Activated CD4-positive, CD25-positive, alpha-beta regulatory T cell treated with anti-CD3 and anti-CD28 coated beads, Interleukin-2, amount 50 U/mL, for 72 hours (primary cell): ENCODE results near the gene SPINT4.
"Not testable (repeated sequence)": the region's sequence is repeated elsewhere in the genome, so short reads cannot be mapped to it uniquely, and the experiment has no call there.

Experiments
- DNase-seq: peaks from one replicate; pipeline ENCODE4 v3.0.0; 2021

The SPINT4 gene

DNA sequence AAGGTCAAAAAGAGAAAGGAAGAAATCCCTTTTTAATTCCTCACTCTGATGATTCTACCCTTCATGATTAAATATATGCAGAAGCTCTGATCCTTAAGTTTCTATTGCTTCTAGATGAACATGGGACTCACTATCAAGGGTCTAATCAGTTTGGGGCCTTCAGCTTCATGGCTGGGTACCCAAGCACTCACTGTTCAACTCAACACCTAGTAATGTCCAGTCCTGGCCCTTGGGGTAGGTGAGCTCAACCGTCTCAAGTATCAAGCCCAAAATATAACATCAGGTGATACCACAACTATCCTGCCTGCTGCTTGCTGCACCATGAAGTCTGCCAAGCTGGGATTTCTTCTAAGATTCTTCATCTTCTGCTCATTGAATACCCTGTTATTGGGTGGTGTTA, at the start of gene SPINT4:
TSS of gene SPINT4 (plus strand) at position 301 of the 400 bp plus-strand sequence. CDS start at position 322, 21 bp downstream.
- DNase-seq: no peak

DNA sequence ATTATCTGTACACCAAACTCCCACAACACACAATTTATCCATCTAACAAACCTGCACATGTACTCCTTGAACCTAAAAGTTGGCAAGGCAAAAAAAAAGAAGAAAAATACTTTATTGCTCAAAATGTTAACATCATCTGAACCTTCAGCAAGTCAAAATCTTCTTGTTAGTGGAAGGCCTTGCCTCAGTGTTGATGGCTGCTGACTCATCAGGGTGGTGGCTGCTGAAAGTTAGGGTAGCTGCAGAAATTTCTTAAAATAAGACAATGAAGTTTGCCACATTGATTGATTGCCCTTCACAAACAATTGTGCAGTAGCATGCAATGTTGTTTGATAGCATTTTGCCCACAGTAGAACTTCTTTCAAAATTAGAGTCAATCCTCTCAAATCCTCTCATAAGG, 49.4 kb upstream of the SPINT4 start:
- DNase-seq: no peak

DNA sequence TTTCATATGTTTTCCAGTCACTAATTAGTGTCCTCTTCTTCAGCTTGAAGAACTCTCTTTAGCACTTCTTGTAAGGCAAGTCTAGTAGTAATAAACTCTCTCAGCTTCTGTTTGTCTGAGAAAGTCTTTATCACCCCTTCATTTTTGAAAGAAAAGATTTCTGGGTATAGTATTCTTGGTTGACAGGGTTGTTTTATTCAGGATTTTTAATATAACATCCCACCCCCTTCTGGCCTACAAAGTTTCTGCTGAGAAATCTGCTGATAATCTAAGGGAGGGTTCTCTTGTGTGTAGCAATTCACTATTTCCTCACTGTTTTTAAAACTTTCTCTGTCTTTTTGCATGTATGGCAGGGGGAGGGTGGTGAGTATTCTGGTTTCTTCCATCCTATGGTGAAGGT, 42.5 kb upstream of the SPINT4 start:
- no peak for DNase-seq

DNA sequence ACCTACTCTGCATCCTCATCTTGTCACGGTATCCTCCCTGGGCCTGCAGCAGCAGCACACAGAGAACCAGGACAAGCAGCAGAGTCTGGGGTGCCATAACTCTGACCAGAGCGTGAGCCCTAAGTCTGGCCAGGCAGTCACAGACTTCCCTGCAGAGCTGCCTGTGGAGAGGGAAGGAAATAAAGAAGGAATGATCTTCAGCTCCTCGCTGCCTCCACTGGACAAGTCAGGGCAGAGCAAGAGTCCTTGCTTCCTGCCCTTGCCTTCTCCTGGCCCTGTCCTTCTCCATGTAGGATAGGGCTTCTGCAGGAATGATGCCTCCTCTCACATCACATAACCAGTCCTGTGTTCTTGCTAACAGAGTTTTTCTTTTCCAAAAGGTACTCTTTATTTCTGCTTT, 36.3 kb upstream of the SPINT4 start:
- DNase-seq: no peak

DNA sequence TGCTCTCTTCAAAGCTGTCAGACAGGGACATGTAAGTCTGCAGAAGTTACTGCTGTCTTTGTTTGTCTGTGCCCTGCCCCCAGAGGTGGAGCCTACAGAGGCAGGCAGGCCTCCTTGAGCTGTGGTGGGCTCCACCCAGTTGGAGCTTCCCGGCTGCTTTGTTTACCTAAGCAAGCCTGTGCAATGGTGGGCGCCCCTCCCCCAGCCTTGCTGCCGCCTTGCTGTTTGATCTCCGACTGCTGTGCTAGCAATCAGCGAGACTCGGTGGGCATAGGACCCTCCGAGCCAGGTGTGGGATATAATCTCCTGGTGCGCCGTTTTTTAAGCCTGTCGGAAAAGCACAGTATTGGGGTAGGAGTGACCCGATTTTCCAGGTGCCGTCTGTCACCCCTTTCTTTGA, 28.8 kb upstream of the SPINT4 start:
- DNase-seq: not testable (repeated sequence)

DNA sequence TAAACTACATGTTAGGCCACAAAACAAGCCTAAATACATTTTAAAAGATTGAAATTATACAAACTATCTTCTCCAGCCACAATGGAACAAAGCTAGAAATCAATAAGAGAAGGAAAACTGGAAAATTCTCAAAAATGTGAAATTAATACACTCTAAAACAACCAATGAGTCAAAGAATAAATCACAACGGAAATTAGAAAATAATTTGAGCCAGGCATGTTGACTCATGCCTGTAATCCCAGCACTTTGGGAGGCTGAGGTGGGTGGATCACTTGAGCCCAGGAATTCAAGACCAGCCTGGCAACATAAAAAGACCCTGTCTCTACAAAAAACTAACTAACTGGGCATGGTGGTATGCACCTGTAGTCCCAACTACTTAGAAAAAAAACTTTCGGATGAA, 26.7 kb upstream of the SPINT4 start:
- no peak for DNase-seq

DNA sequence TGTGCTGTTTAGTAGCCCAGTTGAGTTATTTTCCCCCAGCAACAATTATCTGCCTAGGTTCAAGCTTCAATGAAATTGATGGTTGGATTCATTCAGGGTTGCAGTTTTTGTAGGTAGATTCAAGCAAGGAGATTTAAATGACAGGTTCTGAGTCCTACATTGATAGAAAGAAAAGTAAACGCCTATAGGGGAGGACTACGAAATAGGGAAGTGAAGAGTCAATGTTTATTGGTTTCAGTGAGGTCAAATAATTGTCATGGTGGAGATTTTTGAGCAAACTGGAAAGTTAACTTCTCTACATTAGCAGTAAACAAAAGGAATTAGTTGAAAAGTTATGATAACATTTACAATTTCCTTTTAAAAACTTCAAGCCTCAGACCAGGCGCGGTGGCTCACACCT, 21.0 kb upstream of the SPINT4 start:
- DNase-seq: no peak

DNA sequence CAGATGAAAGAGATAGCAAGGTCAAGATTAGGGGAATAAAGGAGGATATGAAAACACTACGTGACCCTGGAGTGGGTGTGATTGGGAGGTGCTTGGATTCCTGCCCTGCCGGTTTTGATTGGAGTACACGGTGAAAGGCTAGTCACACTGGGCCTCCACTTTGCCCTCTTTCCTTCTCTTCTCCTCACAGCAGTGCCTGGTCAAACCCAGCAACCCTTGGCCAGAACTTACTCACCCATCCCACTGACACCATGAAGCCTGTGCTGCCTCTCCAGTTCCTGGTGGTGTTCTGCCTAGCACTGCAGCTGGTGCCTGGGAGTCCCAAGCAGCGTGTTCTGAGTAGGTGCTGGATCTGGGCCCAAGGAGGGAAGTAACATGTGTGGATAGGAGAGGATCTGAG, 20.3 kb upstream of the SPINT4 start, which contains the start of gene WFDC13:
TSS of gene WFDC13 (plus strand) at position 166 of the 400 bp plus-strand sequence. CDS start at position 252, 86 bp downstream.
- no peak for DNase-seq

DNA sequence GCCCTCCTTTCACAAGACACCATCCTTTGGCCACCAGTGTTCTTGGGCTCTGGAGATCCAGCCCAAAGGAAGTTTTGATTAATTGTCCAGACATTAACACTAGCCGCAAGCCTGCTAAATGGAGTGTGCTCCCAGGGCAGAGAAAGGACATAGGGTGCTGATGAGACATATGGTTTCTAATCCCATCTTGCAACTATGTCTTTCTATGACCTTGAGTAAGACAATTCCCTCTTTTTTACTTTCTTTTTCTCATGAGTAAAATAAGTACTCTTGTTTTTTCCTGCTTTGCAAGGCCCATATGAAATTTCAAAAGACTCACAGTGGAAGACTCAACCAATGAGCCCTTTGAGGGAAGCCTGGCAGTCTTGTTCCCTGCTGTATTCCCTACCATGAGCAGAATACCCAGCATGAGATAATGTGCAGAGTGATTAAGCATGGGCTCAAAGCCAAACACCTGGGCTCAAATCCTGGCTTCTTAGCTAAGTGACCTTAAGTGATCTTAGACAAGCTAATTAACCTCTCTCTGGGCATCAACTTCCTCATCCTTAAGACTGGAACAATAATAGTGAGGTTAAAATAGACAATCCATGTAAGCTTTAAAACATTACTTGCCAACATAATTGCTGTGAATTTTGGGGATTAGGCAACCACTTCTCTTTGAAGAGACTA, 17.0 kb upstream of the SPINT4 start, which contains the start of gene WFDC10B:
TSS of gene WFDC10B (minus strand) at position 51 of the 669 bp plus-strand sequence. CDS start 19,027 bp downstream, outside the sequence.
- DNase-seq: no peak

DNA sequence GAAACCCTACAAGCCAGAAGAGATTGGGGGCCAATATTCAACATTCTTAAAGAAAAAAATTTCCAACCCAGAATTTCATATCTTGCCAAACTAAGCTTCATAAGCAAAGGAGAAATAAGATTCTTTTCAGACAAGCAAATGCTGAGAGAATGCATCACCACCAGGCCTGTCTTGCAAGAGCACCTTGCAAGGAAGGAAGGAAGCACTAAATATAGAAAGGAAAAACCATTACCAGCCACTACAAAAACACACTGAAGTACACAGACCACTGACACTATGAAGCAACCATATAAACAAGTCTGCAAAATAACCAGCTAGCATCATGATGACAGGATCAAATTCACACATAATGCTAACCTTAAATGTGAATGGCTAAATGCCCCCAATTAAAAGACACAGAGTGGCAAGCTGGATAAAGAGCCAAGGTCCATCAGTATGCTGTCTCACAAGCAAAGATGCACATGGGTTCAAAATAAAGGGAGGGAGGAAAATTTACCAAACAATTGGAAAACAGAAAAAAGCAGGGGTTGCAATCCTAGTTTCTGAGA, 5.9 kb upstream of the SPINT4 start:
- DNase-seq: not testable (repeated sequence)

DNA sequence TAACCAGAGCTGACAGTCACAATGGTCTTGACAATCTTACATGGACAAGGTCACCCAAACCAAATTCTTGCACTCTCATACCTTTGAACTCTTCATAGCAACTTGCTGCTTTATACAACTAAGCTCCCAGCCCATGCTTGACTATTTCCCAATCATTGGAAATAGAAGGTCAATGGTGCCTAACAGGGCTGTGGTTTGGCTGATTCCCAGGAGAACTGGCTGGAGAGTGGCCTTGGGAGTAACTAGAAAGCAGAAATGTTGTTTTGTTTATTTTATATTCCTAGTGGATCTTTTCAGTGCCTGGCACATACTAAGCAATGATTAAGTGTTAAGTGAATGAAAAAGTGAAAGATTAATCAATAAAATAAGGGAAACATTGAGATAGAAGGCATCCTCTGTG, 3.0 kb downstream of the SPINT4 start:
- no peak for DNase-seq

DNA sequence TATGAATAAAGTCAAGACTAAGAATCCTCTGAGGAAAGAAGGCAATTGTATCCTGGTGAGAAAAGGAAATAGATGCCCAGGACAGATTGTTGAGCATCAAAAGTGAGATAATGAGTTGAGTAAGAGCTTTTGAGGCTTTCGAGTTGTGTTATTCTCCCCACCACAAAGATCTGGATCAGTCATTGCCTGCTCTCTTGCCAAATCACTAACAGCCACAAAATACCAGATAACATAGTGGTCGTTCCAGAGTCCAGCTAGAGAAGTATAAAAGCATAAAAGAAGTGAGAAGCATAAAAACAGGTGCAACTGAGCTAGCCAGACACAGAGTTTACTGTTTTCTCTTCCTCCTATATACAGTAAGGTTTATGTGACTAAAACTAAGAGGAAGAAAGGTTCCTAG, 4.9 kb downstream of the SPINT4 start:
- no peak for DNase-seq

DNA sequence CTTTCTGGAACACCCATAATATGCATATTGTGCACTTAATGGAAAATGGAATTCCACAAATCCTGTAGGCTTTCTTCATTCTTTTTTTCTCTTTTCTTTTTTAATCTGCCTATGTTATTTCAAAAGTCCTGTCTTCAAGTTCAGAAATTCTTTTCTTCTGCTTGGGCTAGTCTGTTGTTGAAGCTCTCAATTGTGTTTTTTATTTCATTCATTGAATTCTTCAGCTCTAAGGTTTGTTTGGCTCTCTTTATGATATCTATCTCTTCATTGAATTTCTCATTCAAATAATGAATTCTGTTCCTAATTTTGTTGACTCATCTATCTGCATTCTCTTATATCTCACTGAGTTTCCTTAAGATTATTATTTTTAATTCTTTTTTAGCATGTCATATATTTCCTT, 10.1 kb downstream of the SPINT4 start:
- no peak for DNase-seq

DNA sequence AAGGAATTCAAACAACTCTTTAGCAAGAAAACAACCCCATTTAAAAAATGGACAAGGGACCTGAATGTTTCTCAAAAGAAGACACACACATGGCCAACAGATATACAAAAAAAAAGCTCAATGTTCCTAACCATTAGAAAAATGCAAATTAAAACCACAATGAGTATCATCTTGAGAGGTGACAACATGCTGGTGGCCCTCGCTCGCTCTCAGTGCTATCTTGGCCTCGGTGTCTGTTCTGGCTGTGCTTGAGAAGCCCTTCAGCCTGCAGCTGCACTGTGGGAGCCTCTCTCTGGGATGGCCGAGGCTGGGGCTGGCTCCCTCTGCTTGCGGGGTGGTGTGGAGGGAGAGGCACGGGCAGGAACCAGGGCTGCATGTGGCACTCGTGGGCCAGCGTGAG, 13.4 kb downstream of the SPINT4 start:
- no peak for DNase-seq

DNA sequence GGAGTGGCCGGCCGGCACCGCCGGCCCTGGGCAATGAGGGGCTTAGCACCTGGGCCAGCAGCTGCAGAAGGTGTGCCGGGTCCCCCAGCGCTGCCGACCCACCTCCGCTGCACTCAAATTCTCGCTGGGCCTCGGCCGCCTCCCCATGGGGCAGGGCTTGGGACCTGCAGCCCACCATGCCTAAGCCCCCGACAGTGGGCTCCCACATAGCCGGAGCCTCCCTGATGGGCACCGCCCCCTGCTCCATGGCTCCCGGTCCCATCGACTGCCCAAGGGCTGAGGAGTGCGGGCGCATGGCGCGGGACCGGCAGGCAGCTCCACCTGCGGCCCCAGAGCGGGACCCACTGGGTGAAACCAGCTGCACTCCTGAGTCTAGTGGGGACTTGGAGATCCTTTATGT, 13.8 kb downstream of the SPINT4 start:
- DNase-seq: no peak

DNA sequence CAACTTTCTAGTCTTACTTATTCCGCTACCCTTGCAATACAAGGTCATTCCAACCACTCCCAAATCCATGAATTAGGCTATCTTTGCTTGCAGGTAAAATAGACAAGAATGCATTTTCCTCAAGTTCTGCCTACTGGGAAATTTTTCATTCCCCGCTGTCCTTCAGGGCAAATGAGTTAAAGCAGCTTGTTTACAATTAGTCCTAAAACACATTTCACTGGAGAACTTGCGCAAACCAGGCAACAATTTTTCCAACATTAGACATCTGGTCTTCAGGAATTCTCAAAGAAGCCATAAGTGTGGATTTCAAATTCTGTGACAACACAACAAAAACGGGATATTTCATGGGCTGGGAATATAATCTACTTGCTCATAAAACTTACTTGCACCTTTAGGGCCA, 20.4 kb downstream of the SPINT4 start:
- no peak for DNase-seq

DNA sequence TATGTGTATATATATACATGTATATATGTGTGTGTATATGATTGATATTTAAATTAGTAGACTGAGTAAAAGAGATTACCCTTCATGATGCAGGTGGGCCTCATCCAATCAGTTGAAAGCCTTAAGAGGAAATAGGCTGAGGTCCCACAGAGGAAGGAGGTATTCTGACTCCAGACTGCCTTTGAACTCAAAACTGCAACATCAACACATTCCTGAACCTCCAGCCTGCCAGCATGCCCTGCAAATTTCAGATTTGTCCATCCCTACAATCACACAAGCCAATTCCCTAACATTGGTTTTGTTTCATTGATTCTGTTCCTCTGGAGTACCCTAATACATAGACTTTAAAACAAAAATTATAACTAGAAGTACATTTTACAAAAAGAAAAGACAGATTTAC, 22.9 kb downstream of the SPINT4 start:
- no peak for DNase-seq

DNA sequence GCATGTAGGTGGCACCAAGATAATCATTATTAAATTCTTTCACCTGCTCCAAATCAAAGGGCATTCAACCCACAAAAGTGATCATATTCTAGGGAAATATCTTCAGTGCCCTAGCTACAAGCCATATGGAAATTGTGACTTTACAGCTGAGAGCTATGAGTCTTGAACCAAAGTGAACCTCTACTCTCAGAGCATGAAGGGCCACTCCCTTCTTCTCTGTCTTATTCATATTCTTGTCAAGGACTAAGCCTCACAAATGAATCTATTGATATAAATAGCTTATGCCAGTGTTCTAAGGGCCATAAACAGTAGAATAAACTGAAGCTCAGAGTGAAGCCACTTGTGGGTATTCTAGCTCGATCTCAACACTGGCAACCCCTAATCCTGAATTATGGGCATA, 29.6 kb downstream of the SPINT4 start:
- DNase-seq: no peak

DNA sequence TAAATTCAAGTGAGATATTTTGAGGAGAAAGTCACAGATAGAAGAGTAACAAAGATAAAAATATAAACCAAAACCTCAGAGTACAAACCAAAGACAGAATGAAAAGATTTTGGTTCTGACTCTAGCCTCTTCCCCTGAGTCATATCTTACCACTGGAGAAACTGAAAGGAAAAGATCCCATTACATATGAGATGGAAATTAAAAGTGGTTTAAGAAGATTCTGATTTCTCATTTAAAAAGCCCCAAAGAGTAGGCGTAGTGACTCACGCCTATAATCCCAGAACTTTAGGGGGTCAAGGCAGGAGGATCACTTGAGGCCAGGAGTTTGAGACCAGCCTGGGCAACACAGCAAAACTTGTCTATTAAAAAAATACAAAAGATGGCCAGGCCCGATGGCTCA, 30.6 kb downstream of the SPINT4 start:
- DNase-seq: no peak

DNA sequence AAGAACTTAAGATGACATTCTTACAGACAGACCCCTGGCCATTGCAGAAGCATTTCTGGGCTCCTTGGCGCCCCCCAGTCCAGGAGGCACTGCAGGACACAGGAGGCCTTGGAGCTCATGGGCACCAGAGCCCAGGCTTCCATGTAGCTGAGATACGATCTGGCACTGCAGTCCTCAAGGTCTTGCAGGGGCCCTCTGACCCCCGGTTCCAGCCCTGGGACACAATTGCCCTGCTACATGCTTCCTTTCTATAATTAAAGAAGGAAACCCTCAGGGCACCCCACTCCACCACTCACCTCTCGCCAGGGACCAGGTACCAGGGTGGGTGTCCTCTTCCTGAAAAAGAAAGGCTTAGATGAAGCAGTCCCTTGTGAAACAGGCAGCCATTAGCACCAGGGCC, 35.9 kb downstream of the SPINT4 start:
- DNase-seq: no peak

DNA sequence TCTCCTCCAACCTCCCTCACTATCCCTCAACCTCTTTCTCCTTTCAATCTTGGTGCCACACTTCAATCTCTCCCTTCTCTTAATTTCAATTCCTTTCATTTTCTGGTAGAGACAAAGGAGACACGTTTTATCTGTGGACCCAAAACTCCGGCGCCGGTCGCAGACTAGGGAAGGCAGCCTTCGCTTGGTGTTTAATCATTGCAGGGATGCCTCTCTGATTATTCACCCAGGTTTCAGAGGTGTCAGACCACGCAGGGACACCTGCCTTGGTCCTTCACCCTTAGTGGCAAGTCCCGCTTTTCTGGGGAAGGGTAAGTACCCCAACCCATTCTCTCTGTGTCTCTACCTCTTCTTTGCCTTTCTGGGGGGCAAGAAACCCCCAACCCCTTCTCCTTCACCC, 37.8 kb downstream of the SPINT4 start:
- DNase-seq: not testable (repeated sequence)

DNA sequence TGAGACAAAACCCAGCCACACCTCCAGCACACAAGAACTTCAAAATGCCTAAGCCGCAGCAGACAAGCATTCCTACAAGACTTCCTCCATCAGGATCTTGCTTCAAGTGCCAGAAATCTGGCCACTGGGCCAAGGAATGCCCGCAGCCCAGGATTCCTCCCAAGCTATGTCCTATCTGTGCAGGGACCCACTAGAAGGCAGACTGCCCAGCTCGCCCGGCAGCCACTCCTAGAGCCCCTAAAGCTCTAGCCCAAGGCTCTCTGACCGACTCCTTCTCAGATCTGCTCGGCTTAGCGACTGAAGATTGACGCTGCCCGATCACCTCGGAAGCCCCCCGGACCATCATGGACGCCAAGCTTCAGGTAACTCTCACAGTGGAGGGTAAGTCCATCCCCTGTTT, 39.8 kb downstream of the SPINT4 start:
- DNase-seq: not testable (repeated sequence)

DNA sequence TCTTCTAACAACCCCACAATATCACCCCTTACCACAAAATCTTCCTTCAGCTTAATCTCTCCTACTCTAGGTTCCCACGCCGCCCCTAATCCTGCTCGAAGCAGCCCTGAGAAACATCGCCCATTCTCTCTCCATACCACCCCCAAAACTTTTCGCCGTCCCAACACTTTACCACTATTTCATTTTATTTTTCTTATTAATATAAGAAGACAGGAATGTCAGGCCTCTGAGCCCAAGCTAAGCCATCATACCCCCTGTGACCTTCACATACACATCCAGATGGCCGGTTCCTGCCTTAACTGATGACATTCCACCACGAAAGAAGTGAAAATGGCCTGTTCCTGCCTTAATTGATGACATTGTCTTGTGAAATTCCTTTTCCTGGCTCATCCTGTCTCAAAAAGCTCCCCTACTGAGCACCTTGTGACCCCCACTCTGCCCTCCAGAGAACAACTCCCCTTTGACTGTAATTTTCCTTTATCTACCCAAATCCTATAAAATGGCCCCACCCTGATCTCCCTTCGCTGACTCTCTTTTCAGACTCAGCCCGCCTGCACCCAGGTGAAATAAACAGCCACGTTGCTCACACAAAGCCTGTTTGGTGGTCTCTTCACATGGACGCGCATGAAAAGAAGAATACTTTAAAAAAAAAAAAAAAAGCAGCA, 42.6 kb downstream of the SPINT4 start:
- not testable (repeated sequence) for DNase-seq

DNA sequence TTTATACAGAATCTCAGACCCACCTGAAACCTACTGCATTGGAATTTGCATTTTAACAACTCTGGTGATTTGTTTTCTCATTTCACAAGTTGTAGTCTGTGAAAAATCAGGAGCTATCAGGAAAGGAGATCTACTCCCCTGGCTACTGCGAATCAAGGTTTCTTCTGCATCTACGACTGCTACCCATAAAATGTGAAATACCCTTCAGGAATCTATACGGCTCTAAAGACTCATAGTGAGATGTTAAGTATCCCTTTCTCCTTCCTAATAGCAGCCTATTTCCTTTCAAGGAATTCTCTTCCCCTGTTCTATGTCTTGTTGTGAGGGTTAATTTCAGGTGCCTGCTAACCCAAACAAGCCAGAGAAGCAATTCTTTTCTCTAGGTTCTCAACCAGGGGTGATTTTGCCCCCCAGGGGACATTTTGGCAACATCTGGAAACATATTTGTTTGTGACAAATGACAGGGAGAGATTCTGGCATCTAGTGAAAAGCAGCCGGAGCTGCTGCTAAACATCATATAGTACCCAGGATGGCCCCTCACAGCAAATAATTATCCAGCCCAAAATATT, 43.2 kb downstream of the SPINT4 start:
- DNase-seq: no peak
